NCI-H2107 treated with DMSO at 0.1 percent for 48 hours (cell line): ENCODE results near the gene TOMM70.
"Not testable (repeated sequence)": the region's sequence is repeated elsewhere in the genome, so short reads cannot be mapped to it uniquely, and the experiment has no call there.

Experiments used
- DNase-seq: peaks from one replicate; lab custom pipeline; 2025; ENCODE audit not compliant: unreplicated experiment; lab: John Stamatoyannopoulos, UW

The TOMM70 gene

DNA sequence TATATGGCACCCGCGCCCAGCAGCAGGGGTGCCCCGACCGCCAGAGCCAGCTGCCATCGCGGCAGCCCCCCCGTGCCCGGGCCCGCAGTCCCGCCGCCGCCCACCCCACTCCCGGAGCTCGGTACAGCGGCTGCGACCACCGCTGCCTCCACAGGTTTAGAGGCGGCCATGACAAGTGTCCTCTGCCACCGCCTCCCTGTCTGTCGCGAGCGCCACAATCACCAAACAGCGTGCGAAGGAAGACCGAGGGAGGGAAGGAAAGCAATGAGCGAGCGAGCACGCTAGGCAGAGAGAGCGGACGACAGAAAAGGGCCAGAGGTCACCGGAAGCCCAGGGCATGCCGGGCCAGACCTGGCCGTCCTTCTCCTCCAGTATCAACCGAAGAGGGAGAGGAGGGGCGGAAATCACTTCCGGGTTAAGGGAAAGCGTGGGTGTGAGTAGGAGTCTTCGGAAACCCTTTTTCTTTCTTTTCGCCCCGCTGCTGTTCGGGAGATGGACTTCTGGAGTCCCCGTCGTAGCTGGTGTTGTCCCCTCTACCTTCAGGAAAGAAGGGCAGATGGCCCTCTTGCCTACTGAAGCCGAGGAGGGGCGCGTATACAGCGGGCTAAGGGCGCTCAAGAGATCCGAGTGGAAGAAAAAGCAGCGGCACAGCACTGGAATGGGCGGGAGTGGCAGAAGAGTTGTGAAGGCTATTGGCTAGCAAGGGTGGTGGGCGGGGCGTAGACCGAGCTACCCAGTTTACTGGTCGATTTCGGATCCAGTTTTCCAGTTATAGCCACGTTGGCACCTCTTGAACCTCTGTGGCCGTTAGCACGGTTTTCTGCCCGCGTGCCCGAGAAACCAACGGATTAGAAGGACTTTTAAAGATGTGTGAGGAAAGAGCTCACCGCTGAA, at the start of gene TOMM70, which contains the start of gene LNP1:
Gene TOMM70, minus strand, starts transcription at position 310 of the 894 bp plus-strand sequence. Its CDS starts 140 bp downstream, at position 170.
Gene LNP1, plus strand, starts transcription at position 760 of the 894 bp plus-strand sequence. CDS start 28,191 bp downstream, outside the sequence.
- peak; percentile 96 for DNase-seq

DNA sequence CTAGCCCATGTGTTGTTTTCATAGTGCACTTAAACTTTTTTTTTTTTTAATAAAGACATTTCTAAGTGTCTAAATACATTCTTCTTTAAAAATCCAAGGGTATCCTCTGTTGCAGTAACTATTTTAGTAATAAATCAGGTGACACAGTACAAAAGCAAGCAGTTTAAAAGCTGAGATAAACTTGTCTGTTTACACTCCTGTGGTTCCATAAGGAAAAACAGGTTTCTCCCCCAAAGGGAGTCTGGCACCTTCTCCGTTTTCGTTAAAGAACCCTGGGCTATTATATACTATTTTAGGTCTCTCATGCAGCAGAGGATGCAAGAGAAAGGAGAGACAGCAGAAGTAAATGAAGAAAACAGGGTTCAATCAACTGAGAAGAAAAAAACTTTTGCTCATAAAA, 48.3 kb upstream of the TOMM70 start:
- DNase-seq, result no peak

DNA sequence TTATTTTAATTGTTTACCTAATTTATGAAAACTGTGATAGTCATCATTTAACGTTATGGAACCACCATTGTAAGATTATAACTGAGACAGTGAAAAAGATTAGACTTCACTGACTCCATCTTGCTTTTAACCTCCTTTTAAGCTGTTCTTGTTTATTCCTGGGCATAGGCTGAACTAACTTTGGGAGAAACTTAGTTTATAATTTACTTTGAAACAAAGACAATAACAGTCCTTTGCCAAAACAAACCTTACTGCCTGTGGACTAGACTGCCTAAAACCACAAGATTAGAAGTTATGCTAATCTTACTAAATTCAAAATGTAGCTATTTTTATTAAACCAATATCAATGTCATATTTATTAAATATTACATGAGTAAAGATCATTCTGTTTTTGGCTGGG, 47.2 kb upstream of the TOMM70 start:
- no peak for DNase-seq

DNA sequence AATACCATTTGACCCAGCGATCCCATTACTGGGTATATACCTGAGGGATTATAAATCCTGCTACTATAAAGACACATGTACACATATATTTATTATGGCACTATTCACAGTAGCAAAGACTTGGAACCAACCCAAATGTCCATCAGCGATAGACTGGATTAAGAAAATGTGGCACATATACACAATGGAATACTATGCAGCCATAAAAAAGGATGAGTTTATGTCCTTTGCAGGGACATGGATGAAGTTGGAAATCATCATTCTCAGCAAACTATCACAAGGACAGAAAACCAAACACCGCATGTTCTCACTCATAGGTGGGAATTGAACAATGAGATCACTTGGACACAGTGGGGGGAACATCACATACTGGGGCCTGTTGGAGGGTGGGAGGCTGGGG, 46.2 kb upstream of the TOMM70 start:
- DNase-seq, result not testable (repeated sequence)

DNA sequence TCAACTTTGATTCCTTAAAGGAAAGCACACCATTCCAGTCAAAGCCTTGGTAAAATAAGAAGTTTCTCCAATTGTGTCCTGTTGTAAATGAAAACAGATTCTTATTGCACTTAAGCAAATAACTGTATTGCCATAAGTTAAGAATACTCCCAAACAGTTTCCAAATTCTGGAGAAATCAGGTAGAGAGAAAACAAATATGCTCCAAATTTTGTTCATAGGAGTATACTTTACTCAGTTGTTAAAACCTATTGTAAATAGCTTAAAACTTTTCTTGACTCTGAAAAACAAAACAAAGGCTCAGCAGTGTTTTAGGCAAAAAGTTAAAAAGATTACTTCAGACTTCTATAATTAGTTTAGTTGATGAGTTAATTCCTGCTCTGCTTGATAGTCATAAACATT, 42.8 kb upstream of the TOMM70 start:
- DNase-seq, result no peak

DNA sequence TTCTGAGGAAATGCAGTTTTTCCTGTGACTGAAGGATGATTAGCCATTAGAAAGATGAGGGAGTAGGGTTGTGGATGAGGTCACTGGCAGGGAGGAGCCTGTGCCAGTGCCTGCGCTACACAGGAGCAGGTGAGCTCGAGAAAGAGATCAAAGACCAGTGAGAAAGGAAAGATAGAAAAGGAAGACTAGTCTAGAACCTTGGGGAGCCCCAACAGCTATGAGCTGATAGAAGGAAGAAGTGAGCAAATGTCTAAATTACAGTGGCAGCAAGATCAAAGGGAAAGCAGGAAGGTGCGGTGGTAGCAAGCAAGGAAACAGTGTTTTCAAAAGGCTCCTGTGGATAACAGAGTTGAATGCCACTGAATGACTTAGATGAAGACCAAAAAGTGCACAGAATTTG, 40.0 kb upstream of the TOMM70 start:
- no peak for DNase-seq

DNA sequence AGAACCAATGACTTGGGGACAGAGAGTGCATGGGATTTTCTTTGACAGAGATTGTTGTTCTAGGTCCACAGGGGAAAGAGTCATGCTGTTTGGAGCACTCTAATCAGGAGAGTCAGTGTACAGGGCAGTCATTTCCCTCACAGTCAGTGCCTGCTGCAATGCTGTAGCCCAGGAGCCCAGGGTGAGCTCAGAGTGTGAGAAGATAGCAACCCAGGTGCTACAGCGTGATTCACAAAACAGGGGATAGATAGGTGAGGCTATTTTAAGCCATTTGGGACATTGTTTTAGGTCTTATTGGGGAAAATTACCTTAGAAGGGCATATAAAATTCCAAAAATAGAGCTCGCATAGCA, 37.7 kb upstream of the TOMM70 start:
- no peak for DNase-seq

DNA sequence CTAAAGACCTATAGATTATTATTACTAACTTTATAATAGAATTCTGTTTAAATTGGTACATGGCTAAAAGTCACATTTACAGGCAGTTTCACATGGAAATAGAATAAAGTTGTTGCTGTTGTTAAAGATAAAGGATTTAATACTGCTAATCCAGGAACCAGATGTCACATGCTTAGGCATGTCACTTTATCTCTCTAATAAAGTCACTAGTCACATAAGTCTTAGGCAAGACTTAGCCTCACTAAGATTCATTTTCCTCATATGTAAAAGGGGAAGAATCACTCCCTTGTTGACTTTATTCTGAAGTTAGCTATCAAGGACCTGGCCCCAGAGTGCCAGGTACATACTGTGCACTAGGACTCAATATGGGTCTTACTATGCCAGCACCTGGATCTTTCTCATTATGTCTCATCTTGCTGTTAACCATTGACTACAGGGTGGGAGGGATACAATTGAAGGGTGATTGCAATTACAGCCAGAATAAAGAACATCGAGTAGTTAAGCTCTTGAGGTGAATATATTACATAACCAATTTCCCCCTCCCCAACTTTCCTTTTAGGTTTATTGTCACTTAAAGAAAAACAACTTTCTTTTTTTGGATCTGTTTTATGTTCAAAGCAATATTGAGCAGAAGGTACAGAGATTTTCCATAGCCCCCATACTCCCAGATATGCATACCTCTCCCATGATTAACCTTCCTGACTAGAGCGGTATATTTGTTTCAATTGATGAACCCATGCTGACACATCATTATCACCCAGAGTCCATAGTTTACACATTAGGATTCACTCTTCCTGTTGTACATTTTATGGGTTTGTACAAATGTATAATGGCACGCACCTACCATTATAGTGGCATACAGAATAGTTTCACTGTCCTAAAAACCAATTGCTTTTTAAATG, 37.1 kb upstream of the TOMM70 start:
- DNase-seq, result no peak

DNA sequence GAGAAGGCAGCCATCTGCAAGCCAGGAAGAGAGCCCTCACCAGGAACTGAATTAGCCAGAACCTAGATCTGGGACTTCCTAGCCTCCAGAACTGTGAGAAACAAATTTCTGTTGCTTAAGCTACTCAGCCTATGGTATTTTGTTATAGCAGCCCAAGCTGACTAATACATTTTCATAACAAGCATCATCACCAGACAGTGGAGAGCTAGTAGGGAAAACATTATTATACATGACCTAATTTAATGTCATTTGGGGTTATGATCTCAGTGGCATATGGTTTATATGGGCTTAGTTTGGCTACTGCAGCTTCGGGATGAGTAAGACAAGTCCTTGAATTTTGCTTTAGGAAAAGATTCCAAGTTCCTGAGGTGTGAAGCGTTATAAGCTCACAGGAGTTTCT, 36.1 kb upstream of the TOMM70 start:
- DNase-seq, result no peak

DNA sequence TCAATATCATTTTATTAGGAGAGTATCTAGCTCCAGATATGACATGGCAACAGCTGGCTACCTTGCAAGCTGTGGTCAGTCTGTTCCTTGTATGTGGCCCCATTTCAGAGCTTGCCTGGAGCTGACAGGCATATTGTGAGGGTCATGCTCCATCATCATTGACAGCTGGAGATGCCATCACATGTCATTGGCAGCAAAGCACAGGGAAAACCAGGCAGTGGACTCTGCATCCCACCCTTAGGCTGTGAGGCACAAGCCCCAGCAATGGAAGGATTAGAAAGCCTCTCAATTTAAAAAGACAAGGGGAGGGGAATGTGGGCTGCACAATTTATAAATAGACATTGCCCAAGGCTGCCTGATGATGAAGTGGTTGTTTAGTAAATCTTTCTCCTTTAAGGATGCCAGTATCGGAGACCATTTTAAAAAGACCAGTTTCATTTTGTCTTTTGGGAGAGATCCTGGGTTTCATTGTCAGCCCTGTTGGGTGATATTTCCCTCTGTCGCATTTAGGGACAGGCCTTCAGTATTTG, 28.4 kb upstream of the TOMM70 start:
- no peak for DNase-seq

DNA sequence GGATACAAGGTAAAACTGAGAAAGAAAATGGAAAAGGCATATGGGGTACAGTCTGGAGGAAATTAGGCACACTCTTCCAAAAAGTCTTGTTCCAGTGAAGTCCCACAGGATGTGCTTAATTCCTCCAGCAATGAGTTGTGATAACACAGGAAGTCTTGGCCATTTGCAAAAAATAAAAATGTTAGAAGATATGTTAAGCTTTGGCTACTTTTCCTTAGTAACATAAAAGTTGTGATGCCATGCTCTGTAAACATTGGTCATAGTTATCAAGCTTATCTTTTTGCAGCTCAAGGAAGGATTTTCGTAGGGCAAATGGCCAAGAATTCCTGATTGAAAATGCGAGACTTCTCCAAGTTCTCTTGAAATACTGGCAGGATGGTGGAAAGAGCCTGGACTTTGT, 26.8 kb upstream of the TOMM70 start:
- no peak for DNase-seq

DNA sequence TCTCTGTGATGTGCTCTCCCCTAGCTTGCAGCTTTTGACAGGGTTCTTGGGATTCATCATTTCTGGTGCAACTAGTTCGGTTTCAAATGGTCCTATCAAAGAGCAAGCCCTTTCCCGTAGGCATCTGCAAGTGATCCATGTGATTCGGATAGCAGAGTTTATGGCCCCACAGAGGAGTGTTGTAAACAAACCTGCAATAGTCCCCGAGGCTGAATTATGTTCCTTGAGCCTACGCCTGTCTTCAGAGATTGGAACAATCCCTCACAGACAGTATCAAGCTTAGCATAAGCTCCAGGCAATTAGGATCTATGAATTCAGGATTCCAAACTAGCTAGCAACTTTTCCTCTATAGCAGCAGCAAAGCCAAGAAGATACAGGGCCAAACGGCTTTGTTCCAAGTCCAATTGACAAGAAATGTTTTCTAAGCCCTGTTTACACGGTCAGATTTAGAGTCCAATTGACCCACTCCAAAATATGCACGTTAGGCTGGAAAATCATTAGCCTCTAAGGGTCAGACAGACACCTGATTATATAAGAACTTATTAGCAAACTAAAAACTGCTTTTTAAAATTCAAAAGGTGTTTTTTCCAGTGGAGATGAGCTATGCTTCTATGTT, 25.3 kb upstream of the TOMM70 start:
- no peak for DNase-seq

DNA sequence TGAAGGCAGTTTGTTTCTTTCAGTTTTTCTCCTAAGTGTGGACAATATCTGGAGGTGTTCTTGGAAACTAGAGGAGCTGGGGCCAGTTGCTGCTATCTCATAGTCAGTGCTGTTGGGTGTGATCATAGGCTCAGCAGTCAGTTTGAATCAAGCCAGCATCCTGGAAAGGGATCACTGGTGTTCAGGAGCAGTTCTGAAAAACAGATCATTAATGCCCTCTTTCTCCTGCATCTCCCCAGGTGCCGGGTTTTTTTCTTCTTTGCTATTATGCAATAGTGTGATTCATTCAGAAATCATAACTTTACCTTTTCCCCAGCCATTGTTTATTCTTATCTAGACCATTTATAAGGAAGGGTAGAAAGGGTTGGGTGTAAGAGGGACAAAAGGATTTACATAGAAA, 24.4 kb upstream of the TOMM70 start:
- DNase-seq, result no peak

DNA sequence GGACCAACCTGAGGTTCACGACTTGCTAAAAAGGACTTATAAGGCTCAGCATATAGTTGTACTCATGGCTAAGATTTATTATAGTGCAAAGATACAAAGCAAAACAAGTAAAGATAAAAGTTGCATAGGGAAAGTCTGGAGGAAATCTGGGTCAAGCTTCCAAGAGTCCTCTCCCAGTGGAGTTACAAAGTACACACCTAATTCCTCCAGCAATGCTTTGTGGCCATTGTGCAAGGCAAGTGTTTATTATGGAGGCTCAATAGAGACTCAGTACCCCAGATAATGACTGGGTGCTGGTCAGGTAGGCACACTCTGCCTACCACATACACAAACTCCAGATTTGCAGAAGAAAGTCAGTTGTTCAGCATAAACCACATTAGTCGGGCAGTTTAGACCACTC, 23.4 kb upstream of the TOMM70 start:
- no peak for DNase-seq

DNA sequence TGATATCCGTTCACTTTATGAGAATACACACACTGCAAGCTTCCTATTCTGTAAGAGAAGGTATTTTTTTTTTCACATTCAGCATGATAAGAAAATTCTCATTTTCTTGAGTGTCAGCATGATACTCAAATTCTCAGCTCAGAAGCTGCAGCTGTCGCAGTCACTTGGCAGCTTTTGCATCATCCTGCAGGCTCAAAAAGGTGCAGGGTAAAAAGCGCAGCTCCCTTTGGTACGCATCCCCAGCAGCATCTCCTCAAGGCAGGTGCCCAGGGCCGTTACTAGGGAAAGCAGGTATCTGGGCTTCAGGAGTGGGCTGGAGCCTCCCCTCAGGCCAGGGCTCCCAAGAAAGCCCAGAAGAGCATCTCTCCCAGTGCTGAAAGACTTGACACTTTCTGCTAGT, 22.7 kb upstream of the TOMM70 start:
- no peak for DNase-seq

DNA sequence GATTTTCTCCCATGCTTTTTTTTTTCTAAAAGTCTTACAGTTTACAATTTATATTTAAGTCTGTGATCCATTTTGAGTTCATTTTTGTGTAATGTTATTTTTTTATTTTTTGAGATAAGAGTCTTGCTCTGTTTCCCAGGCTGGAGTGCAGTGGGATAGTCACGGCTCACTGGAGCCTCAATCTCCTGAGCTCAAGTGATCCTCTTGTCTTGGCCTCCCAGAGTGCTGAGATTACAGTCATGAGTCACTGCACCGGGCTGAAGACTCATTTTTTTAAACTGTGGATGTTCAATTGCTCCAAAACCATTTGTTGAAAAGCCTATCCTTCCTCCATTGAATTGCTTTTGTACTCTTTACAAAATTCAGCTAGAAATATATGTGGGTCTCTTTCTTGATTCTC, 20.0 kb upstream of the TOMM70 start:
- no peak for DNase-seq

DNA sequence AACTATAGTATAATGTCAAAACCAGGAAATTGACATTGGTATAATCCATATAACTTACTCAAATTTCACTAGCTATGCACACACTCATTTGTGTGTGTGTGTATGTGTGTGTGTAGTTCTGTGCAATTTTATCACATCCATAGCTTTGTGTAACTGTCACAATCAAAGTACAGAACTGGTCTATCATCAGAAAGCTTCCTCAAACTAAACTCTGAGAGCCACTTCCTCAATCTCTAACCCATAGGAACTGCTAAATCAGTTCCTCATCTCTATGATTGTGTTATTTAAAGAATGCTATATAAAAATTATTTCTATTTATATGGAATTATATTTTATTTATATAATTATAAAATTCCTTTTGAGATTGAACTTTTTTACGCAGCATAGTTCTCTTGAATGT, 18.5 kb upstream of the TOMM70 start:
- DNase-seq, result no peak

DNA sequence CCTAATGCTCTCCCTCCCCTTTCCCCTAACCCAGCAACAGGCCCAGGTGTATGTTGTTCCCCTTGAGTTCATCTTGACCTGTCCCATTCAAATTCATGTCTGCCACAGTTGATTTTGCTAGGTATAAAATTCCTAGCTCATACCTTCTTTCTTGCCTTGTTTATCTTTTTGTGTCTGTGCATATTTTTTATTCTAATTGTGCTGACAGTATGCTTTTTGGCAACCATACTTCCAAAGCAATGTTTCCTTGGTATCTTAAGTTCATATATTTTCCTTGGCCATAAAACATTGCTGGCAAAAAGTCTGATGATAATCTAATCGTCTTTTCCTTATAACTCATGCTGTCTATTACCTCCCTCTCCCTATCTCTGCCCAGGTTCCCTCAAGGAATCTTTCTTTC, 16.0 kb upstream of the TOMM70 start:
- no peak for DNase-seq

DNA sequence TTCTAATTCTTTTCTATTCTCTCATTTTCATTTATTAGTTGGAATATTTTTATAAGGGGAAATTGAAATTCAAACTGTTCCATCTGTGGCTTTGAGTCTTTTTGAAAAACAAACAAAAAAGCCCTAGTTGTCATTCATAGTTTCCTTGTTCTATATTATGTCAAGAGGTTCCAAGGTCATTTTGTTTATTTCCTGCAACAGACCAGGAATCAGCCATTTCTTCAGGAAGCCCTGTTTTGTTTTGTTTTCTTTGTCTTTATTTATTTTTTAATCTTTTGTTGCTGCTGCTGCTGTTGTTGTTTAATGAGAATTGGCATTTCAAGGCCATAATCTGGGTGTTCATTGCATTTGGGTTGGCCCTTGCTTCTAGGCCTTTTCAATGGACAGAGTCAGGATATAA, 15.3 kb upstream of the TOMM70 start:
- DNase-seq, result no peak

DNA sequence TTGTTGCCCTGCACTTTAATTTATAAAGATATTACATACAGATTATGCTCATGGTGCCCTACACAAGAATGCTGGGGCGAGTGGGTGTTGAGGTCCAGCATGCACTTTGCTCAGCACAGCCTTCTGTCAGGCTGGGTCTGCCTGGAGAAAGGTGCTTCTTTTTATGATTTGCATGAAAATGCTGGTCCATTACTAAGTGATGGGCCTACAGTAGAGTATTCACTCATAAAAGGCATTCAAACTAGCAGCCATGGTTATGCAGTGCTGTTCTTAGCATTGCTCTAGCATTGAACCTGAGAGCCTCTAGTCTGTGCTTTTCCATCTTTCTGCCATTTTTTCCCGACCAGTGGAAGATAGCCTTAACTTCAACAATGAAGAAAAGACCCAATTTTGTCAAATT, 12.7 kb upstream of the TOMM70 start:
- DNase-seq, result no peak

DNA sequence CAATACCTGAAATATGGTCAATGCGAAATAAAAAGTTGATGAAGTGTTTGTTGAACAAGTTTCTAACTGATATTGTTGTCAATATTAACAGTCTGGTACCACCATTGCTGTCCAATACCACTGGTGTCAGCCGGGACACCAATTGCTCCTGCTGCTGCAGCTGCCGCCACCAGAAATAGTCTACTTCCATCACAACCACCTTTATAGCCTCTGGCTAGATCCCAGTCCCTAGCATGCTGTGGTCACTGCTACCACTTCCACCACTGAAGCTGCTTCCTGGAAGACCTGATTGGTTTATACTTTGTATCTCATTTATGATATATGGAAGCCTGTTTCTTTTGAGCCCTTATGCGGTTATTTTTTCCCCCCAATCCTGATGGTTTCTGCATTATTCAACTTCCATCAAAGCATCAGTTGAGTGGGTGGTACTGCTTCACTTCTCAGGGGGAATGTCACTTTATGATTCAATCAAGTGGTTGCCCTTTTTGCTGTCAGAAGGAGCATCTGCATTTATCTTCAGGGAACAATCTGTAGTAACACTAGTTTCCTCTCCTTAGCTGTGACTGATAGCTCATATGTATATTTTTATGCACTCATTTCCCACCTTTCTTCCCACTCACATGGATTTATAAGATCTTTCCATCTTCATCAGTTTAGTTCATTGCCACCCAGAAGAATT, 12.2 kb upstream of the TOMM70 start:
- no peak for DNase-seq
